Stomach (tissue), 9 donors: ENCODE results near the gene ZNF813. TPM values are rescaled to one million over a fixed set of nuclear protein-coding genes. Genes with fewer than 3 reads are reported as not detected.
A peak's percentile ranks its signal among the peaks of the same experiment; 100 is the strongest.

Experiments
- DNase-seq, 2 donors: peaks; one replicate each; pipeline versions ENCODE4 v3.0.0 to v3.0.0-alpha.2; 2013 to 2019
- H3K27ac ChIP-seq, 5 donors: fragments of 200-600 bp in 4 of 5; sonication (generic) in 4 of 5; one replicate each; pipeline ENCODE4 v1.5.1; 2013 to 2019; ENCODE audit warnings: mild to moderate bottlenecking in 1 of 5, moderate library complexity in 1 of 5
- H3K27me3 ChIP-seq, 3 donors: fragments of 200-600 bp; sonication (generic); one replicate each; pipeline ENCODE4 v1.5.1; 2017 to 2019; ENCODE audit warnings: mixed run types in 1 of 3
- H3K36me3 ChIP-seq, 4 donors: fragments of 200-600 bp; sonication (generic); 1 replicate in 3 of 4; 2 replicates in 1 of 4; pipeline ENCODE4 v1.5.1; 2016 to 2019
- H3K4me1 ChIP-seq, 4 donors: fragments of 200-600 bp; sonication (generic); one replicate each; pipeline ENCODE4 v1.5.1; 2016 to 2019
- H3K4me3 ChIP-seq, 4 donors: fragments of 200-600 bp; sonication (generic) in 3 of 4; one replicate each; pipeline ENCODE4 v1.5.1; 2016 to 2019; ENCODE audit warnings: mild to moderate bottlenecking in 1 of 4
- H3K9me3 ChIP-seq, 4 donors: fragments of 200-600 bp; sonication (generic); one replicate each; pipeline ENCODE4 v1.5.1; 2016 to 2019
- EP300 ChIP-seq: sonication (generic); formaldehyde crosslinking; IDR thresholded peaks from one replicate; pipeline ENCODE4 v1.6.1; 2017; ENCODE audit warnings: antibody characterized with exemption
- POLR2A ChIP-seq, 4 donors: fragments of 450-650 bp; IDR thresholded peaks; one replicate each; pipeline ENCODE4 v1.6.1; 2016; ENCODE audit warnings: antibody characterized with exemption in 4 of 4, control low read depth in 2 of 4, mild to moderate bottlenecking in 1 of 4, moderate library complexity in 1 of 4
- POLR2AphosphoS5 ChIP-seq, 3 donors: sonication (generic); formaldehyde crosslinking; IDR thresholded peaks; one replicate each; pipeline ENCODE4 v1.6.1; 2016; ENCODE audit warnings: antibody characterized with exemption in 3 of 3
- WGBS, 5 donors: extraction: QIAGEN DNeasy Blood & Tissue Kit in 3 of 5; methylation state at CpG; one replicate each; pipeline versions ENCODE4 v1.1.5 to v1.1.7; 2013 to 2018; 5-methylcytosine and 5-hydroxymethylcytosine counted together
- intact Hi-C: fragments of 100-400 bp; cut with DNase I; formaldehyde crosslinking; loops from one replicate; pipeline ENCODE4 v1.15.1; 2023; ENCODE audit warnings: low total_unique reads
- polyA plus RNA-seq, 3 donors: library from polyadenylated mRNA; stranded (reverse); fragments of 200-250 nt; gene quantifications; one replicate each; pipeline ENCODE4 v1.2.3, GENCODE V29; 2013
- total RNA-seq, 5 donors: library from RNA; depleted of rRNA; stranded (reverse); fragments of >200 nt; gene quantifications; one replicate each; pipeline versions ENCODE4 v1.1.0 to v1.2.3, GENCODE V29; 2014 to 2016
- TF ChIP-seq, protein P1 (sequence below), 7 experiments: fragments of 450-650 bp in 4 of 7; fragments of 200-600 bp in 3 of 7; sonication (generic) in 3 of 7; IDR thresholded peaks; one replicate each; pipeline ENCODE4 v1.5.1; 2016 to 2019; ENCODE audit warnings: antibody characterized with exemption in 7 of 7, control low read depth in 2 of 7, mild to moderate bottlenecking in 1 of 7
- donor health status: healthy with polysubstance abuse.
- donor health status: Bipolar disorder and iron deficiency.
- donor health status: healthy.

Gene ZNF813
- total and polyA plus RNA-seq, 8 donors = 0.45 to 6.8 (median 1.6) TPM

DNA sequence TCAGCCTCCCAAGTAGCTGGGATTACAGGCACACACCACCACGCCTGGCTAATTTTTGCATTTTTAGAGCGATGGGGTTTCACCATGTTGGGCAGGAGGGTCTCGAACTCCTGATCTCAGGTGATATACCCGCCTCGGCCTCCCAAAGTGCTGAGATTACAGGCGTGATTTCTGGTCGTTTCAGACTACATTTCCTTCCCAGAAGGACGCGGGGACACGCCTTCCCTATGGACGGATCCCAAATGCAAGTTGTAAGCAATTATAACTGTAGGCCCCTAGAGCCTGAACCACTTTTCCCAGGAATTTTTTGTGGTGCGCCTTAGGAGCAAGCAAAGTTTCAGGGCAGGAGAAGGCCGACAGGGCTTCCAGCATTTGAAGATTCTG is 52.6 kb downstream of the ZNF813 start:
- H3K27ac ChIP-seq = peak overlapping the region; percentile 74 to 88 (median 82)
- intact Hi-C loops = no loop called here
- no peaks in the 10 kb centered on the region for H3K27me3 ChIP-seq
- 58 to 71% (median 69%) methylated on average over 13 of the region's 13 CpGs for WGBS, 5 donors
- H3K4me1 ChIP-seq = peaks cover 8 to 18% (median 17%) of the 10 kb centered on the region in 4 donors
- no peak for TF ChIP-seq POLR2AphosphoS5 (IDR thresholded peaks at IDR 0.05)
- TF ChIP-seq, protein P1, sequence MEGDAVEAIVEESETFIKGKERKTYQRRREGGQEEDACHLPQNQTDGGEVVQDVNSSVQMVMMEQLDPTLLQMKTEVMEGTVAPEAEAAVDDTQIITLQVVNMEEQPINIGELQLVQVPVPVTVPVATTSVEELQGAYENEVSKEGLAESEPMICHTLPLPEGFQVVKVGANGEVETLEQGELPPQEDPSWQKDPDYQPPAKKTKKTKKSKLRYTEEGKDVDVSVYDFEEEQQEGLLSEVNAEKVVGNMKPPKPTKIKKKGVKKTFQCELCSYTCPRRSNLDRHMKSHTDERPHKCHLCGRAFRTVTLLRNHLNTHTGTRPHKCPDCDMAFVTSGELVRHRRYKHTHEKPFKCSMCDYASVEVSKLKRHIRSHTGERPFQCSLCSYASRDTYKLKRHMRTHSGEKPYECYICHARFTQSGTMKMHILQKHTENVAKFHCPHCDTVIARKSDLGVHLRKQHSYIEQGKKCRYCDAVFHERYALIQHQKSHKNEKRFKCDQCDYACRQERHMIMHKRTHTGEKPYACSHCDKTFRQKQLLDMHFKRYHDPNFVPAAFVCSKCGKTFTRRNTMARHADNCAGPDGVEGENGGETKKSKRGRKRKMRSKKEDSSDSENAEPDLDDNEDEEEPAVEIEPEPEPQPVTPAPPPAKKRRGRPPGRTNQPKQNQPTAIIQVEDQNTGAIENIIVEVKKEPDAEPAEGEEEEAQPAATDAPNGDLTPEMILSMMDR (IDR thresholded peaks at IDR 0.05) = no peak
- TF ChIP-seq EP300 = no peak
- no peak for TF ChIP-seq POLR2A (IDR thresholded peaks at IDR 0.05)
- peak overlapping the region; percentile 56 to 71 (median 62) for H3K4me3 ChIP-seq
- H3K9me3 ChIP-seq = peaks cover 0 to 22% (median 11%) of the 10 kb centered on the region in 4 donors
- no peak for DNase-seq
- no peaks in the 10 kb centered on the region for H3K36me3 ChIP-seq

DNA sequence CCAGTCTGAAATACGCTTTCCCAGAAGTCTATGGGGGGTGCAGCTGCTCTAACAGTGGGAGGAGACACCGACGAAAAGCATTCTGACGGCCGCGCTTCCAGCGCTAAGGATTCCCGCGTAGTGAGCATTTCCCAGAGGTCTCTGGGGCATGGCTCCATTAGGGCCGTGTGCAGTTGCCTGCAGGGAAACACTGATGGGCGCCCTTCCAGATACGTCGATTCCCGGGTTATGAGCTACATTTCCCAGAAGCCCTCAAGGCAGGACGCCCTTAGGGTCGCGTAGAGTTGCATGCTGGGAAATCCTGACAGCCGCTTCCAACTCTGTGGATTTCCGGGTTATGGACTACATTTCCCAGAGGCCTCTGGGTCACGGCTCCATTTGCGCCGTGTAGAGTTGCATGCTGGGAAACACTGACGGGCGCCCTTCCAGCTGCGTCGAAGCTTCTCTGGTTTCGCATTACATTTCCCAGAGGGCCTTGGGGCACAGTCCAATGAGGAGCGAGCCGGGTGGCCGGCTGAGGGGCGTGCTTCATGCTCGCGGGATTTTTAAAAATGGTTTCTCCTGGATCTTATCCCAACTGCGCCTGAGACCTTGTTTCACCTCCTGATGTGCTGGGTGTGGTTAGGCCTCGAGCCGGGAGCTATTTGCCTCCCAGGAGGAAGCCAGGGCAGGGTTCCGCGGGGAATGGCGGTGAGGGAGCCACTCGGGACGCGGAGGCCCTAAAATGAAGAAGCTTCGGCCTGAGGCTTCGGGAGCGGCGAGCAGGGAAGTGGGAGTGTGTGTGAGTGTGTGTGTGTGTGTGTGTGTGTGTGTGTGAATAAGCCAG is 53.2 kb downstream of the ZNF813 start:
- TF ChIP-seq POLR2A (IDR thresholded peaks at IDR 0.05) (no peak), EP300 (peak; percentile 92), POLR2AphosphoS5 (IDR thresholded peaks at IDR 0.05) (peak; percentile 77 to 95 (median 87))
- TF ChIP-seq, protein P1 (IDR thresholded peaks at IDR 0.05) = no peak
- H3K4me1 ChIP-seq = peaks cover 8 to 18% (median 17%) of the 10 kb centered on the region in 4 donors
- peaks cover 0 to 28% (median 14%) of the 10 kb centered on the region in 4 donors for H3K9me3 ChIP-seq
- no peaks in the 10 kb centered on the region for H3K36me3 ChIP-seq
- H3K4me3 ChIP-seq = peak overlapping the region; percentile 56 to 71 (median 62)
- no peaks in the 10 kb centered on the region for H3K27me3 ChIP-seq
- intact Hi-C loops = no loop called here
- WGBS, 5 donors = 1 to 3% (median 2%) methylated on average over 40 to 46 of the region's 46 CpGs
- peak overlapping the region; percentile 74 to 88 (median 82) for H3K27ac ChIP-seq
- DNase-seq = peak; percentile 95 to 100

DNA sequence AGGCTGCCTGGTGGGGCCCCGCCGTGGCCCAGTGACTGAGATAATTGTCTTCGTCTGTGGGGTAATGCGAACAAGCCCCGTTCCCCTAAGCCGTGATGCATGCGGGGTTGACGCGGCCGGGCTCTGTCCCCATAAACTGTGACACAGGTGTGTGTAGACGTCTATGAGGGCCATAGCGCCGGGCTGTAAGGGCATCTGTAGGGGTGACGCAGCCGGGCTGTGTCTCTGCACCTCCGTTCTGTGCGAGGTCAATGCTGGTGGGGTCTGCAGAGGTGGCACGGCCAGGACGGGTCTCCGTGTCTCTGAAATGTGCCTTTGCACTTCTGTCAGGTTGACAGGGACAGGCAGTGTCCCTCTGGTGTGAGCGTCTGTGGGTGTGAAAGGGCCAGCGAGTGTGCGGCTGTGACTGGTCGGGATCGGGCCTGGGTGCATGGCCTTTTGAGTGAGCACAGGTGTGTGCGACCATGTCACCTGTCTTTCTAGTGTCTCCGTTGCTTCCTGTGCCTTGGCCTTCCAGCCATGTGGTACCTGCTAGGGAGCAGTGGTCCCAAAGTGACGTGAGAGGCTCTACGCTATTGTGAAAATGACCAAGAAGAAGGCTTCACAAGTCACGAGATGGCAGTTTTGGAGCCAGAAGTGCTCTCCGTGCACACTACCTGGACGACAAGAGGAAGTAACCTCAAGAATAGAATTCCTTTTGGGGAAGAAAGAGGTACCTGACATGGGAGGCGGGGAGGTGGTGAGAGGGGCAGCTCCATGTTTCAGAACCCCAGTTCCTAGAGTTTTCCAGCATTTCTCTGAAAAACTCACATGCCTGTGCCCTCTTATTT is 54.1 kb downstream of the ZNF813 start:
- Histone ChIP-seq H3K27me3 (no peaks in the 10 kb centered on the region), H3K27ac (peak overlapping the region in 4 of 5 donors; percentile 74 to 88 (median 84)), H3K9me3 (peaks cover 3 to 36% (median 21%) of the 10 kb centered on the region in 4 donors), H3K36me3 (no peaks in the 10 kb centered on the region), H3K4me1 (peaks cover 8 to 18% (median 17%) of the 10 kb centered on the region in 4 donors), H3K4me3 (peak overlapping the region; percentile 56 to 71 (median 62))
- intact Hi-C loops = no loop called here
- no peak for TF ChIP-seq POLR2AphosphoS5 (IDR thresholded peaks at IDR 0.05)
- whole genome bisulfite sequencing, 5 donors = 19 to 32% (median 20%) methylated on average over 21 to 33 of the region's 33 CpGs
- no peak for DNase-seq

DNA sequence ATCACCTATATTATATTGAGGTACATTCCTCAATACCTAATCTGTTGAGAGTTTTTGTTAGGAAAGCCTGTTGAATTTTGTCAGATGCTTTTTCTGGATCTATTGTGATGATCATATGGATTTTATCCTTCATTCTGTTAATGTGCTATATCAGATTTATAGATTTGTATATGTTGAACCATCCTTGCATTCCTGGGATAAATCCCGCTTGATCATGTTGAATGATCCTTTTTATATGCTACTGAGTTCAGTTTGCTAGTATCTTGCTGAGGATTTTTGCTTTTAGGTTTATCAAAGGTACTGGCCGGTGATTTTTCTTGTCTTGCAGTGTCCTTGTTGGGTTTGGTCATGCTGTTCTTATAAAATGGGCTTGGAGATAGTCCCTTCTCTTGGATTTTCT is 58.4 kb downstream of the ZNF813 start:
- no peak for DNase-seq
- intact Hi-C loops = no loop called here
- Histone ChIP-seq H3K4me1 (peaks cover 8 to 10% (median 10%) of the 10 kb centered on the region in 4 donors), H3K27ac (no peak overlapping the region), H3K27me3 (no peaks in the 10 kb centered on the region), H3K4me3 (no peak overlapping the region), H3K36me3 (peaks cover 0 to 8% (median 0%) of the 10 kb centered on the region in 4 donors), H3K9me3 (peaks cover 3 to 31% (median 13%) of the 10 kb centered on the region in 4 donors)
- WGBS, 5 donors = 94 to 100% (median 98%) methylated on average over 2 of the region's 2 CpGs
- TF ChIP-seq POLR2A (IDR thresholded peaks at IDR 0.05) = no peak

DNA sequence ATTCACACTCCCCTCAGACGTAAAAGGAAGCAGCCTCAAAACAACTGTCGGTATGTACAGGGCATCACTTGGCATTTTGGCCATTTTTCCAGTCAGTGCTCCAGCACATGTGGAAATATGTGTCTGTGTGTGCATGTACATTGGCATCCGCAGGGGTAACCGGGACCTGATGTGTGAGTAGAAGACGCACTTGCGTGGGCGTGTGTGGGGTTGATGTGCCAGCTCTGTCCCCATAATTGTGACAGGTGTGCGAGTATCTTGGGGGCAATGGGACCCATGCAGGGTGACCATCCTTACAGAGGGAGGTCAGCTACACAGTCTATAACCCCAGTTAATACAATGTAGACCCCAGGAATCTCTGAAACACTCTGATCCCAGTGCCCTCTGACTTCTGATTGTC is 63.1 kb downstream of the ZNF813 start:
- no peak for DNase-seq
- 93 to 98% (median 97%) methylated on average over 8 of the region's 8 CpGs for WGBS, 5 donors
- H3K36me3 ChIP-seq = peaks cover 0 to 8% (median 0%) of the 10 kb centered on the region in 4 donors
- peaks cover 3 to 21% (median 11%) of the 10 kb centered on the region in 4 donors for H3K9me3 ChIP-seq
- H3K4me1 ChIP-seq = no peaks in the 10 kb centered on the region
- H3K27me3 ChIP-seq = no peaks in the 10 kb centered on the region
- H3K4me3 ChIP-seq = no peak overlapping the region
- H3K27ac ChIP-seq = no peak overlapping the region
- no peak for TF ChIP-seq EP300
- TF ChIP-seq, protein P1 (IDR thresholded peaks at IDR 0.05) = no peak
- TF ChIP-seq POLR2AphosphoS5 (IDR thresholded peaks at IDR 0.05) = no peak
- TF ChIP-seq POLR2A (IDR thresholded peaks at IDR 0.05) = no peak
- intact Hi-C loops = no loop called here
